Stomach (tissue), 4 donors: Measurements from ENCODE around the gene CHTF18.

Experiments
- EP300 ChIP-seq: sonication (generic); formaldehyde crosslinking; IDR thresholded peaks from one replicate; pipeline ENCODE4 v1.6.1; 2017; ENCODE audit warnings: antibody characterized with exemption
- POLR2A ChIP-seq, 4 donors: fragments of 450-650 bp; IDR thresholded peaks; one replicate each; pipeline ENCODE4 v1.6.1; 2016; ENCODE audit warnings: antibody characterized with exemption in 4 of 4, control low read depth in 2 of 4, mild to moderate bottlenecking in 1 of 4, moderate library complexity in 1 of 4
- POLR2AphosphoS5 ChIP-seq, 3 donors: sonication (generic); formaldehyde crosslinking; IDR thresholded peaks; one replicate each; pipeline ENCODE4 v1.6.1; 2016; ENCODE audit warnings: antibody characterized with exemption in 3 of 3
- TF ChIP-seq, protein P1 (sequence below), 7 experiments: fragments of 450-650 bp in 4 of 7; fragments of 200-600 bp in 3 of 7; sonication (generic) in 3 of 7; IDR thresholded peaks; one replicate each; pipeline ENCODE4 v1.5.1; 2016 to 2019; ENCODE audit warnings: antibody characterized with exemption in 7 of 7, control low read depth in 2 of 7, mild to moderate bottlenecking in 1 of 7

DNA sequence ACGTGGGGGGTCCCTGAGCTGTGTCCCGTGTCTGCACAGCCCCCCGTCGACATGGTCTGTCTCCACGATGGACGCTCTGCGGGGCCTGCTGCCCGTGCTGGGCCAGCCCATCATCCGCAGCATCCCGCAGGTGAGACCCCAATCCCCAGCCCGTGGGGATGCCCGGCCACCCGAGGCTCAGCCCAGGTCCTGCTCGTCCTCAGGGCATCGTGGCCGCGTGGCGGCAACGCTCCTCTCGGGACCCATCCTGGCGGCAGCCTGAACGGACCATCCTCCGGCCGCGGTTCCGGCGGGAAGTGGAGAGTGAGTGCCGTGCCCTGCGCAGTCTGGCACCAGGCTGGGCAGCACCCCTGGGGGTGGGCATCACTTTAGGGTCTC lies 22.9 kb upstream of the CHTF18 start:
- no peak for TF ChIP-seq POLR2A (IDR thresholded peaks at IDR 0.05)
- TF ChIP-seq POLR2AphosphoS5 (IDR thresholded peaks at IDR 0.05): no peak
- TF ChIP-seq, protein P1, sequence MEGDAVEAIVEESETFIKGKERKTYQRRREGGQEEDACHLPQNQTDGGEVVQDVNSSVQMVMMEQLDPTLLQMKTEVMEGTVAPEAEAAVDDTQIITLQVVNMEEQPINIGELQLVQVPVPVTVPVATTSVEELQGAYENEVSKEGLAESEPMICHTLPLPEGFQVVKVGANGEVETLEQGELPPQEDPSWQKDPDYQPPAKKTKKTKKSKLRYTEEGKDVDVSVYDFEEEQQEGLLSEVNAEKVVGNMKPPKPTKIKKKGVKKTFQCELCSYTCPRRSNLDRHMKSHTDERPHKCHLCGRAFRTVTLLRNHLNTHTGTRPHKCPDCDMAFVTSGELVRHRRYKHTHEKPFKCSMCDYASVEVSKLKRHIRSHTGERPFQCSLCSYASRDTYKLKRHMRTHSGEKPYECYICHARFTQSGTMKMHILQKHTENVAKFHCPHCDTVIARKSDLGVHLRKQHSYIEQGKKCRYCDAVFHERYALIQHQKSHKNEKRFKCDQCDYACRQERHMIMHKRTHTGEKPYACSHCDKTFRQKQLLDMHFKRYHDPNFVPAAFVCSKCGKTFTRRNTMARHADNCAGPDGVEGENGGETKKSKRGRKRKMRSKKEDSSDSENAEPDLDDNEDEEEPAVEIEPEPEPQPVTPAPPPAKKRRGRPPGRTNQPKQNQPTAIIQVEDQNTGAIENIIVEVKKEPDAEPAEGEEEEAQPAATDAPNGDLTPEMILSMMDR (IDR thresholded peaks at IDR 0.05): no peak
- no peak for TF ChIP-seq EP300
